SK-N-SH treated with all-trans-retinoic acid at 6 μM for 48 hours (cell line): ENCODE measurements around the gene C9orf43.

Experiments used
- ATAC-seq: fragments of 200-7000 bp; cut with Tn5 transposase; 3 replicates; pipeline ENCODE4 v1.9.1; 2020; ENCODE audit warnings: mild to moderate bottlenecking, moderate library complexity
- ARNTL ChIP-seq: fragments of 450-650 bp; formaldehyde crosslinking; IDR thresholded peaks from 2 replicates; pipeline ENCODE4 v1.5.0; 2020; ENCODE audit warnings: low read depth, mild to moderate bottlenecking, moderate library complexity, borderline replicate concordance
- BACH2 ChIP-seq: fragments of 250-450 bp; sonication (Bioruptor Pico); IDR thresholded peaks from 2 replicates; pipeline ENCODE4 v1.9.0; 2021; ENCODE audit warnings: mild to moderate bottlenecking, borderline replicate concordance
- CREB5 ChIP-seq: fragments of 250-450 bp; sonication (Bioruptor Pico); IDR thresholded peaks from 2 replicates; pipeline ENCODE4 v1.5.1; 2020; ENCODE audit warnings: low read depth, mild to moderate bottlenecking, moderate library complexity
- CSDC2 ChIP-seq: fragments of 250-450 bp; sonication (Bioruptor Pico); IDR thresholded peaks from 2 replicates; pipeline ENCODE4 v1.5.0; 2020; ENCODE audit warnings: mild to moderate bottlenecking, moderate library complexity
- CSRNP3 ChIP-seq: fragments of 250-450 bp; sonication (Bioruptor Pico); IDR thresholded peaks from 2 replicates; pipeline ENCODE4 v1.5.1; 2021; ENCODE audit warnings: mild to moderate bottlenecking, moderate library complexity
- ESRRG ChIP-seq: fragments of 250-450 bp; sonication (Bioruptor Pico); IDR thresholded peaks from 2 replicates; pipeline ENCODE4 v1.6.1; 2021; ENCODE audit warnings: mild to moderate bottlenecking
- GLIS3 ChIP-seq: fragments of 250-450 bp; sonication (Bioruptor Pico); IDR thresholded peaks from 2 replicates; pipeline ENCODE4 v1.5.0; 2020; ENCODE audit warnings: mild to moderate bottlenecking, moderate library complexity
- ISL1 ChIP-seq: fragments of 250-450 bp; sonication (Bioruptor Pico); IDR thresholded peaks from 2 replicates; pipeline ENCODE4 v2.1.2; 2022; ENCODE audit warnings: mild to moderate bottlenecking, moderate library complexity
- OSR1 ChIP-seq: fragments of 250-450 bp; sonication (Bioruptor Pico); IDR thresholded peaks from 2 replicates; pipeline ENCODE4 v1.8.0; 2022; ENCODE audit warnings: moderate library complexity, mild to moderate bottlenecking, inconsistent platforms
- POU6F1 ChIP-seq: fragments of 250-450 bp; sonication (Bioruptor Pico); IDR thresholded peaks from 2 replicates; pipeline ENCODE4 v1.8.0; 2021; ENCODE audit warnings: low read depth, mild to moderate bottlenecking, moderate library complexity, borderline replicate concordance
- PPARA ChIP-seq: fragments of 250-450 bp; sonication (Bioruptor Pico); IDR thresholded peaks from 2 replicates; pipeline ENCODE4 v1.5.0; 2020; ENCODE audit warnings: mild to moderate bottlenecking, borderline replicate concordance
- SNAI2 ChIP-seq: fragments of 250-450 bp; sonication (Bioruptor Pico); IDR thresholded peaks from 2 replicates; pipeline ENCODE4 v1.5.0; 2020; ENCODE audit warnings: mild to moderate bottlenecking, moderate library complexity
- TCF4 ChIP-seq: fragments of 250-450 bp; sonication (Bioruptor Pico); IDR thresholded peaks from 2 replicates; pipeline ENCODE4 v1.8.0; 2021; ENCODE audit warnings: mild to moderate bottlenecking, moderate library complexity, borderline replicate concordance
- TOX ChIP-seq: fragments of 250-450 bp; sonication (Bioruptor Pico); IDR thresholded peaks from 2 replicates; pipeline ENCODE4 v1.8.0; 2021; ENCODE audit warnings: mild to moderate bottlenecking, moderate library complexity, borderline replicate concordance
- TSHZ2 ChIP-seq: fragments of 250-450 bp; sonication (Bioruptor Pico); IDR thresholded peaks from 2 replicates; pipeline ENCODE4 v1.5.0; 2020; ENCODE audit warnings: mild to moderate bottlenecking, moderate library complexity
- ZFP3 ChIP-seq: fragments of 250-450 bp; sonication (Bioruptor Pico); IDR thresholded peaks from 2 replicates; pipeline ENCODE4 v1.5.0; 2020; ENCODE audit warnings: mild to moderate bottlenecking, moderate library complexity
- ZFP30 ChIP-seq: fragments of 450-650 bp; formaldehyde crosslinking; IDR thresholded peaks from 2 replicates; pipeline ENCODE4 v1.5.0; 2022; ENCODE audit warnings: mild to moderate bottlenecking, moderate library complexity
- ZNF565 ChIP-seq: fragments of 450-650 bp; formaldehyde crosslinking; conservative IDR thresholded peaks from 2 replicates; pipeline ENCODE4 v1.5.0; 2020; ENCODE audit warnings: low read depth, mild to moderate bottlenecking, moderate library complexity
- ZNF70 ChIP-seq: fragments of 450-650 bp; formaldehyde crosslinking; IDR thresholded peaks from 2 replicates; pipeline ENCODE4 v1.5.0; 2020; ENCODE audit warnings: mild to moderate bottlenecking, moderate library complexity
- ZNF8 ChIP-seq: fragments of 450-650 bp; formaldehyde crosslinking; IDR thresholded peaks from 2 replicates; pipeline ENCODE4 v1.5.0; 2020; ENCODE audit warnings: mild to moderate bottlenecking, moderate library complexity

The C9orf43 gene

GRCh38 chr9:113416149-113416721, 5.7 kb downstream of the C9orf43 start:
- TF ChIP-seq ZFP3 = no peak
- no peak for TF ChIP-seq OSR1
- TF ChIP-seq ESRRG (CRISPR knock-in tag) = no peak
- no peak for TF ChIP-seq TCF4
- no peak for TF ChIP-seq CREB5
- no peak for TF ChIP-seq BACH2 (CRISPR knock-in tag)
- no peak for TF ChIP-seq CSDC2 (CRISPR knock-in tag)
- no peak for TF ChIP-seq TSHZ2 (CRISPR knock-in tag)
- no peak for TF ChIP-seq ZNF8 (CRISPR knock-in tag)
- TF ChIP-seq POU6F1 (CRISPR knock-in tag) = no peak
- no peak for TF ChIP-seq ZNF565 (CRISPR knock-in tag)
- no peak for TF ChIP-seq ISL1 (CRISPR knock-in tag)
- TF ChIP-seq PPARA (CRISPR knock-in tag) = no peak
- TF ChIP-seq GLIS3 = no peak
- TF ChIP-seq TOX (CRISPR knock-in tag) = no peak
- ATAC-seq = no peak

- TF ChIP-seq SNAI2 (CRISPR knock-in tag) (no peak), ZNF70 (no peak), TSHZ2 (CRISPR knock-in tag) (no peak)
- ATAC-seq = no peak
Observed at GRCh38 chr9:113417370-113417769, 6.8 kb downstream of the C9orf43 start.

- no peak for ATAC-seq
- TF ChIP-seq SNAI2 (CRISPR knock-in tag) (no peak), ARNTL (CRISPR knock-in tag) (no peak), ZFP30 (CRISPR knock-in tag) (no peak), ZFP3 (no peak), GLIS3 (no peak), PPARA (CRISPR knock-in tag) (no peak), ZNF8 (CRISPR knock-in tag) (no peak), CSRNP3 (CRISPR knock-in tag) (no peak), TCF4 (no peak), CSDC2 (CRISPR knock-in tag) (no peak), TSHZ2 (CRISPR knock-in tag) (no peak)
- TF ChIP-seq, all 23 proteins: peak for 0
Observed at GRCh38 chr9:113421726-113422125, 11.2 kb downstream of the C9orf43 start.
